ENCODE results near the gene SPANXD.
"Not testable (repeated sequence)": the region's sequence is repeated elsewhere in the genome, so short reads cannot be mapped to it uniquely, and the experiment has no call there.

Gene SPANXD

GRCh38 chrX:141698639-141699038 lies at the start of gene SPANXD:
Gene SPANXD, minus strand, starts transcription at chrX:141698739. Its CDS starts 334 bp downstream, at chrX:141698405.
- DNase-seq: not testable (repeated sequence)

GRCh38 chrX:141742666-141743065 lies 44.1 kb upstream of the SPANXD start:
- no peak for DNase-seq

- DNase-seq: no peak
These were observed 38.1 kb upstream of the SPANXD start for GRCh38 chrX:141736656-141737055.

GRCh38 chrX:141733371-141733770 lies 34.8 kb upstream of the SPANXD start:
- DNase-seq: no peak

GRCh38 chrX:141732031-141732430 lies 33.5 kb upstream of the SPANXD start:
- no peak for DNase-seq

GRCh38 chrX:141724186-141724585 lies 25.6 kb upstream of the SPANXD start:
- DNase-seq: no peak

GRCh38 chrX:141714680-141715079 lies 16.1 kb upstream of the SPANXD start:
- DNase-seq: no peak

- DNase-seq: no peak
These were observed 2.5 kb upstream of the SPANXD start for GRCh38 chrX:141701072-141701471.

- DNase-seq: no peak
These were observed 24.6 kb downstream of the SPANXD start for GRCh38 chrX:141673946-141674345.

- no peak for DNase-seq
These were observed 28.9 kb downstream of the SPANXD start for GRCh38 chrX:141669689-141670088.

- DNase-seq: no peak
These were observed 30.2 kb downstream of the SPANXD start for GRCh38 chrX:141668371-141668770.

- no peak for DNase-seq
These were observed 35.8 kb downstream of the SPANXD start for GRCh38 chrX:141662781-141663180.

- no peak for DNase-seq
These were observed 46.3 kb downstream of the SPANXD start for GRCh38 chrX:141652286-141652685.

All from CD4-positive, alpha-beta T cell treated with Interleukin-17A for 4 hours (primary cell).